Activated naive CD4-positive, alpha-beta T cell treated with anti-CD3 and anti-CD28 coated beads, Interleukin-2, amount 50 U/mL, for 24 hours (primary cell): ENCODE data around the gene COPS6.

Source experiments
- H3K27ac Mint-ChIP-seq: one replicate; pipeline ENCODE4 v1.8.0; 2021; ENCODE audit warnings: mild to moderate bottlenecking, mixed read lengths
- H3K27me3 Mint-ChIP-seq: one replicate; pipeline ENCODE4 v1.8.0; 2021; ENCODE audit warnings: mixed read lengths
- H3K36me3 Mint-ChIP-seq: one replicate; pipeline ENCODE4 v1.8.0; 2021; ENCODE audit warnings: mixed read lengths
- H3K4me1 Mint-ChIP-seq: one replicate; pipeline ENCODE4 v1.8.0; 2021; ENCODE audit warnings: mixed read lengths
- H3K4me3 Mint-ChIP-seq: one replicate; pipeline ENCODE4 v1.8.0; 2021; ENCODE audit warnings: mild to moderate bottlenecking, mixed read lengths
- H3K9me3 Mint-ChIP-seq: one replicate; pipeline ENCODE4 v1.8.0; 2021; ENCODE audit warnings: mixed read lengths

Gene COPS6

DNA sequence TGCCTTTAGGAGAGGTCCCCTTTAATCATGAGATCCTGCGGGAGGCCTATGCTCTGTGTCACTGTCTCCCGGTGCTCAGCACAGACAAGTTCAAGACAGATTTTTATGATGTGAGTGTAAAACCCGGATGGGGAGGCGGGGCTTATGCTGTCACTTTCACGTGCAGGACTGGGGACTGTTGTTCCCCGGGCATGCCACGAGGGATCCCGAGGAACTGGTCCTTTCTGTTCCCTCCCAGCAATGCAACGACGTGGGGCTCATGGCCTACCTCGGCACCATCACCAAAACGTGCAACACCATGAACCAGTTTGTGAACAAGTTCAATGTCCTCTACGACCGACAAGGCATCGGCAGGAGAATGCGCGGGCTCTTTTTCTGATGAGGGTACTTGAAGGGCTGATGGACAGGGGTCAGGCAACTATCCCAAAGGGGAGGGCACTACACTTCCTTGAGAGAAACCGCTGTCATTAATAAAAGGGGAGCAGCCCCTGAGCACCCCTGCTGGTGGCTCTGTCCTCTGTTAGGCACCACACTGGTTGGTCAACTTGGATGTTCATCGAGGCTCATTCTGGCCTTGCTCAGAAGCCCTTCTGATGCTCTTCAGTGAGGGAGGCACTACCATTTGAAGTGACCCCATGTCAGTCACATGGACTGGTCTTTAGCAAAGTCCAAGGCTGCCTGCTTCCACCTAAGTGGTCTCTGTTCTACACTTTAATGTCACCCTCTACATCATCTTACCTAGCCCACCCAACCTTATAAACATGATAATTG is 2.8 kb downstream of the COPS6 start:
- Mint-ChIP-seq H3K27me3 (no peaks in the 10 kb centered on the region), H3K9me3 (no peaks in the 10 kb centered on the region), H3K4me3 (peak overlapping the region; percentile 23), H3K4me1 (peaks cover 33% of the 10 kb centered on the region), H3K27ac (peak overlapping the region; percentile 51), H3K36me3 (peaks cover 8% of the 10 kb centered on the region)

DNA sequence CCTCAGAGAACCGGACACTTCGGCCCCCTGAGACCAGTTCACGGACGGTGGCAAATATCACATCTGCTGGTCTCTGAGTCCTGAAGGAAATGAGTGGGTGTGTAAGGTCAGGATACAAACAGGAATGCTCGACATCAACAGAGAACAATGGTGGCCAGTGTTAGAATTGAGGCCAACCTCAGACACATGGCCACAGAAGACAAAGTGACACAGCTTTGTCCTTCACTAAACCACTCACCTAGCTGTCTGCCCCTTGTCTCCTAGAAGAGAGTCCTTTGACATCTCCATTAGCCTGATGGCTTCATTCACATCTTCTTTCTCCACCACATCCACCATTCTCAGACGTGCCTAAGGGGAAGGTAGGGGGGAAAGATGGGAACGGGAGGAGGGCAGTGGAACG is 4.3 kb downstream of the COPS6 start:
- Mint-ChIP-seq H3K4me1 (peaks cover 36% of the 10 kb centered on the region), H3K9me3 (no peaks in the 10 kb centered on the region), H3K4me3 (no peak overlapping the region), H3K27me3 (no peaks in the 10 kb centered on the region), H3K36me3 (peaks cover 18% of the 10 kb centered on the region), H3K27ac (peak overlapping the region; percentile 18)

DNA sequence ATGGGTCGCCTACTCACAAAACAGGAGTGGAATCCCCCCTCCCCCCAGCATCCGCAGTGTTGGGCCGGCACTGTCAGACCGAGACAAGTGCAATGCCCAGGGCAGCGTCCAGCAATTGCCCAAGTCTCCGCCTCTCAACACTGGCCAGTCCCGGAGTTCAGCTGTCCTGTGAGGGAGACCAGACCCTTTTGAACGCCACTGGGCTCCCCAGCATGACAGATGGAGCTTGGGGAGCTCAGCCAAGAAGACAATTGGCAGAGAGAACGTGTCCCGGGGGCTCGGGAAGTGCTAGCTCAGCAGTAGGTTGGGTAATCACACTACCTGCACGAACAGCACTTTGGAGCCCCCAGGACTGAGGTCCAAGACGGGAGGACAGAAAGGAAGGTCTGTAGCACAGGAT is 4.7 kb downstream of the COPS6 start:
- Mint-ChIP-seq H3K36me3 (peaks cover 20% of the 10 kb centered on the region), H3K9me3 (no peaks in the 10 kb centered on the region), H3K4me1 (peaks cover 38% of the 10 kb centered on the region), H3K27ac (no peak overlapping the region), H3K27me3 (no peaks in the 10 kb centered on the region), H3K4me3 (no peak overlapping the region)

DNA sequence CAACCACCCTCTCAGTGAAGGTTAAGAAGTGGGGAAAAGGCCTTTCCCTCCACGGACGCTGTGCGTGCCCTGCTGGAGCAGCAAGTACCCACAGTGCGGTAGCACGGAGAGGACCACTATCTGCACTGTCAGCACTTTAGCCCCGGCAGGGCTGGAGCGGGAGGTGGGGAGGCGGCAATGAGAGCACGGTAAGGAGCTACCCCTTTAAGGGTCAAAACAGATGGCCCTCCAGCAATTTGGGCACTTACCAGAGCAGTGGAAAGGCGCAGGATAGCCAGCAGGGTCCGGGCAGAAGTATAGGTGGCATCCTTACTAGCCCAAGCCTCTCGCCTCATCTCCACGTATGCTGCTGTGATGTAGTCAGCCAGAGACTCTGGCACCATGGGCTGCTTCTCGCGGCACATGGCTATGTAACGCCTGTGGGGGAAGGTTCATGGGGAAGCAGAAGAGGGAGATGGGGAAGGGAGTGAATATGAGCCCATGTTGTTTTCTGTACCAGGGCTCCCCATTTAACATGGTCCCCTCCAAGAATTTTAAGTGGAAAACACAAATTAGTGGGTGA is 5.2 kb downstream of the COPS6 start:
- Mint-ChIP-seq H3K9me3 (no peaks in the 10 kb centered on the region), H3K4me1 (peaks cover 42% of the 10 kb centered on the region), H3K4me3 (no peak overlapping the region), H3K27me3 (no peaks in the 10 kb centered on the region), H3K36me3 (peaks cover 23% of the 10 kb centered on the region), H3K27ac (peak overlapping the region; percentile 23)

DNA sequence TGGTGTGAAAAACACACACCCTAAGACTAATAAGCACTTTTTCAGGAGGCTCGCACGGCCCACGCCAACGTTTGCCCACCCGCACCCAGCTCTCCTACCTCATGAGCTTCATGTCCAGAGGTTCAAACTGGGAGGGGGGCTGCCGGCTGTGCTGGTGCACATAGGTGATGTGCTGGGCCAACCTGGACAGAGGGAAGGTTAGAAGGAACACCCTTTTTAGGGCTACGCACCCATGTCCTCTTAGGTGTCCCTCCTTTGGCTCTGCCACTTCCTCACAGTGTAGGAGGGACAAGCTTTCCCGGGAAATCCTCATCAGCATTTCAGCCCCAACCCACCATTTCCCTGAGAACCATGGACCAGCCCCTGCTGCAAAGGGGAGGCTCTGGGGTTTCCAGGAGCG is 6.5 kb downstream of the COPS6 start:
- Mint-ChIP-seq H3K27me3 (no peaks in the 10 kb centered on the region), H3K4me1 (peaks cover 44% of the 10 kb centered on the region), H3K4me3 (no peak overlapping the region), H3K27ac (peak overlapping the region; percentile 62), H3K9me3 (no peaks in the 10 kb centered on the region), H3K36me3 (peaks cover 32% of the 10 kb centered on the region)

DNA sequence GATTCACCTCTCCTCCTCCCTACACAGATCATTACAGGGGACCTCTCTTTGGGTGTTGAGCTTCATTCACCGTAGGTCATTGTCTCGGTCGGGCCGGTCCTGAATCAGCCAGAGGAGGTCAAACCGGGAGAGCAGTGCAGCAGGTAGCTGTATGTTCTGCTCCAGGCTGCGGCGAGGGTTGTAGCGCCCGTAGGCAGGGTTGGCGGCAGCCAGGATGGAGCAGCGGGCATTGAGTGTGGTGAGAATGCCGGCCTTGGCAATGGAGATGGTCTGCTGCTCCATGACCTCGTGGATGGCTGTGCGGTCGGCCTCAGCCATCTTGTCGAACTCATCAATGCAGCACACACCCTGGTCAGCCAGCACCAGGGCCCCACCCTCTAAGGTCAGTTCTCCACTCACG is 6.9 kb downstream of the COPS6 start:
- Mint-ChIP-seq H3K36me3 (peaks cover 32% of the 10 kb centered on the region), H3K27me3 (no peaks in the 10 kb centered on the region), H3K27ac (peak overlapping the region; percentile 77), H3K4me1 (peaks cover 40% of the 10 kb centered on the region), H3K9me3 (no peaks in the 10 kb centered on the region), H3K4me3 (no peak overlapping the region)

DNA sequence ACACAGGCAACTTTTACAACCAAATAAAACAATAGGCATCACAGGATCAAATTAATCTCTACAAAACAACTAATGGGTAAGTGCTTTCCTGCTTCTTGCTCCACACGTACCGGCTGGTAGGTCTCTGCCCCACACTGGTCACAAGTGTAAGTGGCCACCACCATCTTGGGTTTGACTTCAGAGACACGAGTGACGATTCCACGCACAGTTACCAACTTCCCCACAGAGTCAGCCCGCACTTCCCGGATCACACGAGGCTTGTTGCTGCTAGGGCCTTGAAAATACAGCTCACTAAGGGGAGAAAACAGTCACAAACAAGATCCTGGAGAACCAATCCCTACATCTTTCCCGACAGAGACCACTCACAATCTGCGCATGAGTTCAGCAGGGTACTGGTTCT is 10.1 kb downstream of the COPS6 start:
- Mint-ChIP-seq H3K4me1 (peaks cover 47% of the 10 kb centered on the region), H3K27me3 (no peaks in the 10 kb centered on the region), H3K9me3 (no peaks in the 10 kb centered on the region), H3K4me3 (peak overlapping the region; percentile 75), H3K36me3 (peaks cover 32% of the 10 kb centered on the region), H3K27ac (peak overlapping the region; percentile 87)

DNA sequence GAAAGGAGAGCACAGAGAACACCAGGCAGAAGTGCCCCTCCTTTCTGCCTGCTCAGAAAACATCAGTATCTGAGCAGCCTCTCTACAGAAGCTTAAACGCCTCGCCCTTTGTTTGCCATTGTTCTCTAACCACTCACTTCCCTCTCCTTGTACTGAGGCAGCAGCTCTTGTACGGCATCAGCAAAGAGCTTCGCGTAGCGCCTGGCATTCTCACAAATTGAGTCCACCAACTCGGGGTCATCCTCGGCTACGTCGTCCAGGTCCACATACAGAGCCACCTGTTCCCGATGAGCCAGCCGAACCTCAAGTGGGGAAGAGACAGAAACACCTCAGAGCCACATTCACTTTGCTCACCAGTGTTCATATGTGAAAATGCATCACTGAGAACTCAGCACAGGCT is 10.7 kb downstream of the COPS6 start:
- Mint-ChIP-seq H3K36me3 (peaks cover 32% of the 10 kb centered on the region), H3K4me1 (peaks cover 48% of the 10 kb centered on the region), H3K4me3 (peak overlapping the region; percentile 95), H3K9me3 (no peaks in the 10 kb centered on the region), H3K27ac (peak overlapping the region; percentile 98), H3K27me3 (no peaks in the 10 kb centered on the region)

DNA sequence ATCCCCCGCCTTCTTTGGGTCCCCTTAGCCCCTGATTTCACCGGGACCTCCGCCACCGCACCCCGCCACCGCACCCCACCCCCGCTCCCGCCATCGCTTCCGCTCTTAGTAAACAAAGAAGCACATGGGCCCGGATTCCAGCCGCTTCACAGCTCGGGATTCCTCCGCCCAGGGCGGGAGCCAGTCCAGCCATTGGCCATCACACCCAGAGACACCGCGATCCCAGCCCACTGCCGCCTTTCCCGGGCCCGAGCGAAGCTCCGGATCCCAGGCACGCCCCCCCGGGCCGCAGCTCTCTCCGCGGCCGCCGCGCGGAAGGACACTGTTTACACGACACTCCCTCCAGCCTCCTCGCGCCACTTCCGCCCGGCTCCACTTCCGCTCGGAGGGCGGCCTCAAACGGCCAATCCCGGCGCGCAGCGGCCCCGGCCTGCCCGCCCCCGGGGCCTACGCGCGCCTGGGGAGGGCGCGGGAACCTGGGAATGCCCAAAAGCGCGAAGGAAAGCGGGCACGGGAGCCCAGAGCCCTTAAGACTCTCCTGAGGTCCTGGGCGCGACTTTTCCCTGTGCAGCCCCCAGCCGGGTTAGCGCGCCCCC is 11.7 kb downstream of the COPS6 start:
- Mint-ChIP-seq H3K27ac (peak overlapping the region; percentile 98), H3K4me1 (peaks cover 44% of the 10 kb centered on the region), H3K9me3 (no peaks in the 10 kb centered on the region), H3K36me3 (peaks cover 30% of the 10 kb centered on the region), H3K4me3 (peak overlapping the region; percentile 95), H3K27me3 (no peaks in the 10 kb centered on the region)

DNA sequence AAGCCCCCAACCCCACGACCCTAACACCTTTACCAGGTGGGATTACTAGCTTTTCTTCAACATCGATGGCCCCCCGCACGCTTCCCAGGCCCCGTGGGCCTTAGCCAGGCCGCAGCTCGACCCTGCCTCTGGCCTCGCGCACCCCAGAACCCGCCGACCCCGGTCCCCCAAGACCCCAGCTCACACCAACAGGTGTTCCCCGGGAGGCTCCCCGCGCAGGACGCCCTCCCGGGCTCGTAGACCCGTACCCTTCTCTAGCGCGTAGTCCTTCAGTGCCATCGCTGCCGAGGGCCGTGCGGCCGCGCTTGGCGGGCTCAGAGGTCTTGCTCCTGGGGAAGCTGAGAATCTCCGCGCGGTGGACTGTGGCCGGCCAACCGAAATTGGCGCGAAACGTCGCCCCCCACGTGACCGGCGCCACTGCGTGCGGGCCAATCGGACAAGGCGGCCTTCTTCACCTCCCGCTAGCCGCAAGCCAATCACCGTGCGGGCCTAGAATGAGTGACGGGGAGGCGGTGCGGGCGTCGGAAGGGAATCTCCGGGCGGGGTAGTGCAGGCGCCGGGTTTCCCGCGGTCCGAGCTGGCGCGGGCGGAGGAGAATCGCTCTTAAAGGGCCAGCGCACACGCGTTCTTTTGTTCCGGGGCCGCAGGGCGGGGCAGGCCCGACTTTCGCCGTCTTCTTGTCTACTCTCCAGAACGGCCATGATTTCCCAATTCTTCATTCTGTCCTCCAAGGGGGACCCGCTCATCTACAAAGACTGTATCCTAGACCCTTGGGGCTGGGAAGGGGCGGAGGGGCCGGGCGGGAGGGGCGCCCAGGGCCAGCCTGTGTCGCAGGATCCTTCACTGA is 12.5 kb downstream of the COPS6 start, which contains the start of the genes AP4M1 and MCM7:
AP4M1 (plus strand) TSS at position 628 of the 847 bp plus-strand sequence; CDS start at position 700, 72 bp downstream.
MCM7 (minus strand) TSS at position 382 of the 847 bp plus-strand sequence; CDS start at position 279, 103 bp downstream.
- Mint-ChIP-seq H3K27me3 (no peaks in the 10 kb centered on the region), H3K9me3 (no peaks in the 10 kb centered on the region), H3K4me1 (peaks cover 41% of the 10 kb centered on the region), H3K27ac (peak within 1 kb of the TSS; percentile 98), H3K36me3 (peaks cover 26% of the 10 kb centered on the region), H3K4me3 (peak within 1 kb of the TSS; percentile 95)

DNA sequence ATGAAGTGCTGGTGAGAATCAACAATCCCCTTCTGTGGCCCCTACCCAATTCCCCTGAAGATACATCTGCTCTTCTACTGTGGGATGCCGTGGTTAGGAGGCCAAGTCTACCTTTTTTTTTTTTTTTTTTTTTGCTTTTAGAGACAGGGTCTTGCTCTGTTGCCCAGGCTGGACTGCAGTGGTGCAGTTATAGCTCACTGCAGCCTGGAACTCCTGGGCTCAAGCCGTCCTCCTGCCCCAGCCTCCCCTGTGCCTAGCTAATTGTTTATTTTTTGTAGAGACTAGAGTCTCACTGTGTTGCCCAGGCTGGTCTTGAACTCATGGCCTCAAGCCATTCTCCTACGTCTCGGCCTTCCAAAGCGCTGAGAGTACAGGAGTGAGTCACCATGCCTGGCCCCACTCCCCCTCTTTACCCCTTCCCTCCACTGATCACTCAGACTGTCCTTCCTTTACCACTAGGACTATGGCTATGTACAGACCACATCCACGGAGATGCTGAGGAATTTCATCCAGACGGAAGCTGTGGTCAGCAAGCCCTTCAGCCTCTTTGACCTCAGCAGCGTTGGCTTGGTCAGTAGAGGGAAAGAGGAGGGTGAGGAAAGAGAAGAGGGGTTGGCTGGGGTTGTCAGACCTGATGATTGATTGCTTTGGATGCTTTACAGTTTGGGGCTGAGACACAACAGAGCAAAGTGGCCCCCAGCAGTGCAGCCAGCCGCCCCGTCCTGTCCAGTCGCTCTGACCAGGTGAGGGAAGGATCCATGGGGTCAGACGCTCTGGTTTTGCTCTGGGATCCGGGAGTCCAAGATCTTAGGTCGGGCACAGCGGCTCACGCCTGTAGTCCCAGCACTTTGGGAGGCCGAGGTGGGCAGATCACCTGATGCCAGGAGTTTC is 14.4 kb downstream of the COPS6 start:
- peak overlapping the region; percentile 84 for H3K4me3 Mint-ChIP-seq
- no peaks in the 10 kb centered on the region for H3K9me3 Mint-ChIP-seq
- peaks cover 17% of the 10 kb centered on the region for H3K36me3 Mint-ChIP-seq
- no peak overlapping the region for H3K27ac Mint-ChIP-seq
- peaks cover 33% of the 10 kb centered on the region for H3K4me1 Mint-ChIP-seq
- no peaks in the 10 kb centered on the region for H3K27me3 Mint-ChIP-seq

DNA sequence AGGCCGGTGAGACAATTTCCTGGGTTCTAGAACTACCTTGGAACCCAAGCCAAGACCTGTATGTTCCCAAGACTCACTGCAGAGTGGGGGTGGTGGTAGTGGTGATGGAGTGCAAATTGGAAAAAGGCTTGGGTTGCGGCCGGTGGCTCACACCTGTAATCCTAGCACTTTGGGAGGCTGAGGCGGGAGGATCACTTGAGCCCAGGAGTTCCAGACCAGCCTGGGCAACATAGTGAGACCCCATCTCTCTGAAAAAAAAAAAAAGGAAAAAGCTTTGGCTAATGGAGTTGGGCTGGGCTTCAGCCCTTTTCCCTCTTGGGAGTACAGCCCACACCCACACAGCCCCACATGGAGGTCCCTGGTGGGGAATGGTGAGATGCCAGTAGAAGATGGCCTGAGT is 16.8 kb downstream of the COPS6 start:
- Mint-ChIP-seq H3K27me3 (no peaks in the 10 kb centered on the region), H3K36me3 (no peaks in the 10 kb centered on the region), H3K27ac (no peak overlapping the region), H3K4me1 (peaks cover 11% of the 10 kb centered on the region), H3K4me3 (no peak overlapping the region), H3K9me3 (no peaks in the 10 kb centered on the region)

DNA sequence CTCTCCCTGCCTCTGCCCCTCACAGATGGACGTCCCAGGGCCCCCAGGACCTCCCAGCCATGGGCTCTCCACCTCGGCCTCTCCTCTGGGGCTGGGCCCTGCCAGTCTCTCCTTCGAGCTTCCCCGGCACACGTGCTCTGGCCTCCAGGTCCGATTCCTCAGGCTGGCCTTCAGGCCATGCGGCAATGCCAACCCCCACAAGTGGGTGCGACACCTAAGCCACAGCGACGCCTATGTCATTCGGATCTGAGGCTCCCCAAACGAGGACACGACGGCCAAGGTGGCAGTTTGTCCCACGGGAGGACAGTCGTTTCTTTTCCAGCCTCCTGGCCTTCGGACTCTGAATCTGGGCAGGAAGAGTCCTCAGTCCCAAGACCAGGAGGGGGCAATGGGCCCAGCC is 17.9 kb downstream of the COPS6 start:
- Mint-ChIP-seq H3K27ac (peak overlapping the region; percentile 41), H3K27me3 (no peaks in the 10 kb centered on the region)

DNA sequence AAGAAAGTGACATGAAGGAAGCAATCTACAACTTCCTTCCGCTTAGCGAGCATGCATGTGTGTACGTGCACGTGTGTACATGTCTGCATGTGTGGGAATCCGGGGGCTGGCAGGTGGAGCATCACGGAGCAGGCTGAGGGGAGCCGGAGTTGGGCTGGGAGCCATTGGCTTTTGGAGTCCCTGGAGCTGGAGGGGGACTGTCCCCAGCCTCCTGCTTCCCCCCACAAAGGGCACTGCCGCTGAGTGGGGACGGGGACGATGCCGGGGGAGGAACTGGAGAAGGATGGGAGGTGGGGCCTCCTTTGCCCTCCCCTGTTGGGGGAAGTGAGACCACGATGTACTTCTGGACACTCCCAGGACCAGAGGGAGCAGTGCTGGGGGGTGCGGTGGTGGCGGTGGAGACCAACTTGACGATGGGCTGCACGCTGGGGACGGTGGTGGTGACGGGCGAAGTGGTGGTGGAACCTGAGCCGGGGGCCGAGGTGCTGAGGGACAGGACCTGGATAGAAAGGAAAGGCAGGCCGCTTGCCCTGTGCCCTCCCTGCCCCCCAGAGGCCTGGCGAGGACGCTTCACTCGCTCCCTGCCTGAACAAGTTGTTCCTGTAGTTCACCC is 18.5 kb downstream of the COPS6 start:
- peaks cover 3% of the 10 kb centered on the region for H3K36me3 Mint-ChIP-seq

More for the DNA sequence above, 17.9 kb downstream of the COPS6 start:
- H3K4me1 Mint-ChIP-seq, result peaks cover 11% of the 10 kb centered on the region
- no peaks in the 10 kb centered on the region for H3K9me3 Mint-ChIP-seq
- no peak overlapping the region for H3K4me3 Mint-ChIP-seq
- H3K36me3 Mint-ChIP-seq, result peaks cover 3% of the 10 kb centered on the region

More for the DNA sequence above, 18.5 kb downstream of the COPS6 start:
- no peak overlapping the region for H3K4me3 Mint-ChIP-seq
- no peaks in the 10 kb centered on the region for H3K9me3 Mint-ChIP-seq
- peaks cover 11% of the 10 kb centered on the region for H3K4me1 Mint-ChIP-seq
- peak overlapping the region; percentile 41 for H3K27ac Mint-ChIP-seq
- no peaks in the 10 kb centered on the region for H3K27me3 Mint-ChIP-seq
